Ovary (tissue), 9 donors: ENCODE measurements around the gene COPS2. TPM values are rescaled to one million over a fixed set of nuclear protein-coding genes. Genes with fewer than 3 reads are reported as not detected.

Experiments
- DNase-seq, 5 donors: peaks; one replicate each; pipeline ENCODE4 v3.0.0-alpha.2; 2019 to 2020
- H3K27ac ChIP-seq, 2 donors: fragments of 200-600 bp; one replicate each; pipeline versions ENCODE4 v1.5.1 to v1.8.0; 2019 to 2022
- H3K27me3 ChIP-seq: fragments of 200-600 bp; one replicate; pipeline ENCODE4 v1.8.0; 2022
- H3K36me3 ChIP-seq: fragments of 200-600 bp; sonication (generic); one replicate; pipeline ENCODE4 v1.5.1; 2019
- H3K4me1 ChIP-seq: one replicate; pipeline ENCODE4 v1.8.1; 2013; ENCODE audit warnings: mild to moderate bottlenecking, moderate library complexity; ENCODE audit not compliant: insufficient read depth
- H3K4me3 ChIP-seq: fragments of 200-600 bp; sonication (generic); one replicate; pipeline ENCODE4 v1.5.1; 2017
- H3K9me3 ChIP-seq, 2 donors: fragments of 200-600 bp in 1 of 2; sonication (generic) in 1 of 2; one replicate each; pipeline versions ENCODE4 v1.5.1 to v1.8.1; 2013 to 2019; ENCODE audit warnings: mild to moderate bottlenecking in 1 of 2, moderate library complexity in 1 of 2
- EP300 ChIP-seq: sonication (generic); formaldehyde crosslinking; IDR thresholded peaks from one replicate; pipeline ENCODE4 v1.6.1; 2017; ENCODE audit warnings: antibody characterized with exemption
- POLR2A ChIP-seq: fragments of 450-650 bp; IDR thresholded peaks from one replicate; pipeline ENCODE4 v1.6.1; 2017; ENCODE audit warnings: antibody characterized with exemption, mild to moderate bottlenecking, moderate library complexity
- WGBS, 3 donors: extraction: QIAGEN DNeasy Blood & Tissue Kit in 1 of 3; methylation state at CpG; one replicate each; pipeline versions ENCODE4 v1.1.5 to v1.1.7; 2013 to 2017; 5-methylcytosine and 5-hydroxymethylcytosine counted together
- intact Hi-C, 4 donors: fragments of 100-400 bp; cut with DNase I; formaldehyde crosslinking; loops; one replicate each; pipeline versions ENCODE4 v1.11.0 to v1.15.1; 2022 to 2023
- polyA plus RNA-seq, 2 donors: library from polyadenylated mRNA; stranded (reverse); fragments of 200-250 nt in 1 of 2; fragments of 350-450 nt in 1 of 2; fragmentation: Illumina TruSeq in 1 of 2; extraction: RNeasy Lipid Tissue Mini Kit (QIAGEN cat#74804) in 1 of 2; gene quantifications; one replicate each; pipeline ENCODE4 v1.2.3, GENCODE V29; 2013 to 2014
- total RNA-seq, 7 donors: library from RNA; depleted of rRNA in 2 of 7; stranded (reverse); fragments of >200 nt in 2 of 7; fragmentation: NEBNext Ultra II Directional in 3 of 7; extraction: Animal tissue kit (Norgen Biotek cat#: 25700) in 3 of 7; gene quantifications; one replicate each; pipeline versions ENCODE4 v1.1.0 to v1.2.4, GENCODE V29; 2016 to 2023
- TF ChIP-seq, protein P1 (sequence below), 3 donors: fragments of 450-650 bp in 2 of 3; fragments of 200-600 bp in 1 of 3; IDR thresholded peaks; one replicate each; pipeline versions ENCODE4 v1.5.1 to v1.8.0; 2016 to 2022; ENCODE audit warnings: antibody characterized with exemption in 3 of 3, mild to moderate bottlenecking in 1 of 3
- donor health status: DM: no; HTN: no; CAD: no; lungs with moderate emphysema.
- donor health status: DM: no; HTN: no; CAD: no.
- donor health status: Bipolar disorder and iron deficiency.
- donor health status: DM: yes; HTN: yes; CAD: no.
- donor health status: DM: no; HTN: no; CAD: no.
- donor health status: DM: yes; HTN: yes; CAD: no.

The COPS2 gene
- total and polyA plus RNA-seq, 9 donors = 44.2 to 95.4 (median 80.0) TPM

DNA sequence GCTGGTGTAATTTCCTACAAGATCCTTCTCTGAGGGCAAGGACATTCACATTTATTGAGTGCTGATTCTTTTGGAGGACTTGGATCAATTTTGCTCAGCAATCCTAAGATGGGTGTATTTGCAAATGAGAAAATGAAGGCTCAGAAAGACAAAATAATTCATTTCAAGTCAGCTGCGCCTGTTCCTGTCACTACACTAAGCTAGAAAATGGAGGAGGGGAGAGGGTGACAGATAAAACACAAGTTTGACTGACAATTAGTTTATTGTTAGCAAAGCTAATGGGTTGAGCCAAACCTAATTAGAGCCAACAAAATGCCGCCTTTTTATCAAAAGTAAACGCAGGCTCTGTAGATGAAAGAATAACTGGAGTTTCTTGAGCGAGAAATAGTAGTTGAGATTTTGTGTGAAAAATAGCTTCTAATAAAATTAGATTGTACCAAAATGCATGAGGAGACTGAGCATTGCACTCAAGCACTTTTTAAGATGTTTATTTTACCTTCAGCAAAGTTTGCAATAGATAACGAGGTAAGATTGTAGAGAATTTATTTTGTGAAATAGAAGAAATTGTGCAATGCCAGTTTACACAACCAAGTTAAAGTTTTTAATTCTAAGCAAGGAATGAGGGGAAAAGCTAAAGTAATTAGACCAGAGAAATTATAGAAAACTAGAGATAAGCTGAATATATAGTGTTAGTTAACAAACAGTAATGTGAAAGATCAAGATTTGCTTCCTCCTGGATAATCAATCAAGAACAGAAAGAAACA, 69.5 kb downstream of the COPS2 start:
- Histone ChIP-seq H3K4me3 (no peak overlapping the region), H3K27me3 (no peaks in the 10 kb centered on the region), H3K4me1 (no peaks in the 10 kb centered on the region), H3K27ac (no peak overlapping the region), H3K9me3 (no peaks in the 10 kb centered on the region), H3K36me3 (no peaks in the 10 kb centered on the region)
- TF ChIP-seq POLR2A = no peak
- TF ChIP-seq, protein P1, sequence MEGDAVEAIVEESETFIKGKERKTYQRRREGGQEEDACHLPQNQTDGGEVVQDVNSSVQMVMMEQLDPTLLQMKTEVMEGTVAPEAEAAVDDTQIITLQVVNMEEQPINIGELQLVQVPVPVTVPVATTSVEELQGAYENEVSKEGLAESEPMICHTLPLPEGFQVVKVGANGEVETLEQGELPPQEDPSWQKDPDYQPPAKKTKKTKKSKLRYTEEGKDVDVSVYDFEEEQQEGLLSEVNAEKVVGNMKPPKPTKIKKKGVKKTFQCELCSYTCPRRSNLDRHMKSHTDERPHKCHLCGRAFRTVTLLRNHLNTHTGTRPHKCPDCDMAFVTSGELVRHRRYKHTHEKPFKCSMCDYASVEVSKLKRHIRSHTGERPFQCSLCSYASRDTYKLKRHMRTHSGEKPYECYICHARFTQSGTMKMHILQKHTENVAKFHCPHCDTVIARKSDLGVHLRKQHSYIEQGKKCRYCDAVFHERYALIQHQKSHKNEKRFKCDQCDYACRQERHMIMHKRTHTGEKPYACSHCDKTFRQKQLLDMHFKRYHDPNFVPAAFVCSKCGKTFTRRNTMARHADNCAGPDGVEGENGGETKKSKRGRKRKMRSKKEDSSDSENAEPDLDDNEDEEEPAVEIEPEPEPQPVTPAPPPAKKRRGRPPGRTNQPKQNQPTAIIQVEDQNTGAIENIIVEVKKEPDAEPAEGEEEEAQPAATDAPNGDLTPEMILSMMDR (IDR thresholded peaks at IDR 0.05) = no peak
- no peak for TF ChIP-seq EP300
- intact Hi-C loops = no loop called here
- DNase-seq = no peak
- WGBS, 3 donors = 75 to 76% (median 75%) methylated on average over 5 of the region's 5 CpGs

DNA sequence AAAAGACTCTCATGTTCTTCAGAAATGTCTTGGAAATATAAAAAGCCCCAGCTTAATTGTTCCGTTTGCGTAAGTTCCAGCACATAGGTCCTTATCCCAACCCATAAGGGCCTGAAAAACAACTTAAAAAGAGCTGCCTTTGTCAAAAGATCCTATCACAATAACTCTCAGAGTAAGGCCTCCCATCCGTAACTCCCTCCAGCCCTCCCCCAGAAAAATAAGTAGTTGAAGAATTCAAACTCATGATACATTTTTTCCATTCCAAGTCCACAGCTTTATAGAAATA, 71.2 kb downstream of the COPS2 start:
- TF ChIP-seq, protein P1 (IDR thresholded peaks at IDR 0.05) = no peak
- TF ChIP-seq POLR2A (no peak), EP300 (no peak)
- 85 to 92% (median 88%) methylated on average over 3 of the region's 3 CpGs for WGBS, 3 donors
- Histone ChIP-seq H3K27ac (no peak overlapping the region), H3K9me3 (no peaks in the 10 kb centered on the region), H3K4me3 (no peak overlapping the region), H3K27me3 (no peaks in the 10 kb centered on the region), H3K36me3 (no peaks in the 10 kb centered on the region), H3K4me1 (no peaks in the 10 kb centered on the region)
- no peak for DNase-seq
- intact Hi-C loops = no loop called here

DNA sequence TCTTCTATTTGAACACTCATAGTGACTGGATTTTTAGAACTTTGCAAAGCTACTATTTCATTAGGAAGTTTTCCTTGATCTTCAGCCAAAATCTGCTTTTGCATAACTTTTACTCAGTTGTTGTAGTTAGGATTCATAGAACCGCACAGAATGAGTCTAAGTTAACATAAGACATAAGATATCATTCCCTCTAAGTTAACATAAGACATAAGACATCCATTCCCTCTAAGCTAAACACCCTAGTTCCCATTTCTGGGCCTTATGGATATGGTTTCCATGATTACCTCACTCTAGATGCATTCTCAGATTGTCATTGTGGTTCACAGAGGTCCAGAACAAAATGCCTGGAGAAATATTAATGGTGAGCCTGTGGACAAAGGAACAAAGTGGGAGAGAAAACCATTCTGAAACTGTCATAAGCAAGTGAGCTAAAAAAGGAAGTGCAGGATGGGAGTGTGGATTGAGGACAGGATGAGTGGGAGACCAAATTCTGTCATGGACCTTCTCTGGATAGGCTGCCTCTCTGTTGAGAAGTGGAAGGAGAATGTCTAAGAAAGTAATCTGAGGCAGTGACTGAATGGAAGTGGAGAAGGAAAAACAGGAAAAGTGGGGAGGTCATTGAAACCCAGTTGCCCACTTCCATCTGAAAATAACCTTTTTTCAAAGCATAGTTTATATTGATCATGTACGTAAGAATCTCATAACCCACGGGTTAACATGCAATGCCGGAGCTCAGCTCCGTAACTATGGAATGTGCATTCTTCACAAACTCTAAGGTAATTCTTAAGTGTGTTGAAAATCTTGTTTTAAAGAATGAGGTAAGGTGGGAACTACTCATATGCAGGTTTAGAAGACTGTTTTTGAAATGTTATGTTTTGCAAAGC, 71.8 kb downstream of the COPS2 start:
- 74 to 87% (median 82%) methylated on average over 5 of the region's 5 CpGs for WGBS, 3 donors
- Histone ChIP-seq H3K27me3 (no peaks in the 10 kb centered on the region), H3K36me3 (no peaks in the 10 kb centered on the region), H3K4me1 (no peaks in the 10 kb centered on the region), H3K4me3 (no peak overlapping the region), H3K9me3 (no peaks in the 10 kb centered on the region), H3K27ac (no peak overlapping the region)
- TF ChIP-seq EP300 (no peak), POLR2A (no peak)
- TF ChIP-seq, protein P1 (IDR thresholded peaks at IDR 0.05) = no peak
- intact Hi-C loops = no loop called here
- no peak for DNase-seq

DNA sequence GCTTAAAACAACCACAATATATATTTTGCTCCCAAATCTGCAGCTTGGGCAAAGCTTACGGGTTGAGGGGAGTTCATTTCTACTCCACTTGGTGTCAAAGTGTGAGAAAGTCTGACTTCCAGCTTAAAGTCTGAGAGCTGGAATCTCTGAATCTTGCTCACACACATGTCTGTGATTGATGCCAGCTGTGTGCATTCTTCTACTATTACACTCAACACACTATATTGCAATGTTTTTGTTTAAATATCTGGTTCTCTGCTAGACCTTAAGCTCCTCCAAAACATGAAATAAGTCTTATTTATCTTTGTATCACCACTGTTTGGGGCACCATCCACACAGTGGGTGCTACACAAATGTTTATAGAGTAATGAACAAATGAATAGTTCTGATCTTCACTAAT, 72.4 kb downstream of the COPS2 start:
- intact Hi-C loops = no loop called here
- Histone ChIP-seq H3K9me3 (no peaks in the 10 kb centered on the region), H3K27ac (no peak overlapping the region), H3K4me1 (no peaks in the 10 kb centered on the region), H3K27me3 (no peaks in the 10 kb centered on the region), H3K4me3 (no peak overlapping the region), H3K36me3 (no peaks in the 10 kb centered on the region)
- 31 to 48% (median 38%) methylated on average over 1 of the region's 1 CpG for WGBS, 3 donors
- DNase-seq = no peak
- no peak for TF ChIP-seq POLR2A
- TF ChIP-seq EP300 = no peak
- TF ChIP-seq, protein P1 (IDR thresholded peaks at IDR 0.05) = no peak
